Hematopoietic multipotent progenitor cell treated with erythropoietin and hydrocortisone succinate and interleukin-3 and kit ligand, for 15 days (in vitro differentiated cells): ENCODE results near the gene KCTD16.

ENCODE experiments used
- DNase-seq: peaks from one replicate; pipeline ENCODE4 v3.0.0-alpha.2; 2015; ENCODE audit warnings: low spot score

Gene KCTD16

DNA sequence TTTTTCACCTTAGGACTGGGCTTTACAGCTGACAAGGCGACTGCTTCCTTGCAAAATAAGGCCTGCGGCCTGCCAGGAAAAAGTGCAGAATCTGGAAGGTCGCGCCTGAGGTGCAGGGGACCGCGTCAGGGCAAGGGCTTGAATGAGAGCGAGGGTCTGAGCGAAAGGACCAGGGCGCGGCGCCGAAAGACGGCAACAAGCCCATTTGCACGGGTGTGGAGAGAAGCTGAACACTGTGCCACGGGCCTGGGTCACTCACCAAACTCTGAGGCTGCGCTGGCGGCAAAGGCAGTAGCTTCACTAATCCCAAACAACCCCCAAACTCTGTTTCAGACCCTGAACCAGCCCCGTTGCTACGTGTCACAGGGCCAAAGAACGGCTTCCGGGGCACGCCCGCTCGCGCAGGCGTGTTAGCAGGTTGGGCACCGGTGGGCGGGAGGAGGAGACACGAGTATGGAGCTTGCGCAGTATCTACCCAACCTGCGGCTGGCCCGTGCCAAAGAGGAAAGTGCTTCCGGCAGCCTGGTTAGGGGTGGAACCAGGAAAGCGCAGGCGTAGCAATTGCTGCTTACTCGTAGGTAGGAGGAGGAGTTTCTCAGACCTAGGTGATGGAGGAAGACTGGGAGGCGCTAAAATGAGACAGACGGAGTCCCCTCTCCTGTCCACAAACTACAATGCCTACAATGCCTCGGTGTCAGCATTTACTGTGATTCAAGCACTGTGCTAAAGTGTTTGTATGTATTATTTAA, at the start of gene KCTD16, which contains the start of gene YIPF5:
Gene KCTD16, plus strand, starts transcription at position 598 of the 749 bp plus-strand sequence.
Gene YIPF5, minus strand, starts transcription at position 384 of the 749 bp plus-strand sequence. CDS start 704 bp downstream, outside the sequence.
- DNase-seq = peak; percentile 95

GRCh38 chr5:144121577-144121976, 49.1 kb upstream of the KCTD16 start:
- no peak for DNase-seq

- no peak for DNase-seq
Observed at GRCh38 chr5:144122081-144122480, 48.6 kb upstream of the KCTD16 start.

DNA sequence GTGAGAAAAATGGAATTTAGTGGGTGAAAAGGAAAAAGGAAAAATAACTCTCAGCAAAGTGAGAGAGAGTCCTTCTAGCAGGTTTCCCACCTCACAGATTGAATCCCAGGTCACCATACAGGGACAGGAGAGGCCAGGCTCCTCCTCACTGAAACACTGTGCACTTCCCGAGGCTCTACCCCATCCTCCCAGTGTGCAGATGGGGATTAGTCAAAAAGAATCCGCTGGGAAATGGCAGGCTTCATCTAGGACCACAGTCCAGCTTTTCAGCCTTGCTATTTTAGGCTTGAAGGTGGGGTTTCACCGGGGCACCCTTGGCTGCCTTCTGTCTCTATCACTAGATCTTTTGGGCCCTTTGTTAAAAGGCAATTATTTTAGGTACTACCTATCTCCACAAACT, 48.0 kb upstream of the KCTD16 start:
- no peak for DNase-seq

- no peak for DNase-seq
Observed at GRCh38 chr5:144125163-144125726, 45.4 kb upstream of the KCTD16 start.

- DNase-seq = no peak
Observed at GRCh38 chr5:144126707-144127106, 44.0 kb upstream of the KCTD16 start.

DNA sequence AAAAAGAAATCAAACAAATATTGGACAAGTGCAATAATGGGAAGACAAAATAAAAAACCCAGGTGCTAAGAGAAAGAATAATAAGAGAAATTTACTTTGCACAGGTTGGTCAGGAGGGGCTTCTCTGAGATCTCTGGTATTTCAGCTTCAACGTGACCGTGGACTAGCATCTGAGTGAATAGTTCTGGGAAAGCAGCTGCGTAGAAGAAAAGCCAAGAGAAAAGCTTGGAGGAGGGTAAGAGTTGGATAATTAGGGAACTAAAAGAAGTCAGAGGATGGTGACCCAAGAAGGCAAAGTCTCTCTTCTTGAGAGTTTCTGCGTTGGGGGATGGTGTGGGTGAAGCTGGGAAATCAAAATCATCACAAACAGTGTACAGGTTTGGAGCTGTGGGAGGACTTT, 41.8 kb upstream of the KCTD16 start:
- DNase-seq = no peak

DNA sequence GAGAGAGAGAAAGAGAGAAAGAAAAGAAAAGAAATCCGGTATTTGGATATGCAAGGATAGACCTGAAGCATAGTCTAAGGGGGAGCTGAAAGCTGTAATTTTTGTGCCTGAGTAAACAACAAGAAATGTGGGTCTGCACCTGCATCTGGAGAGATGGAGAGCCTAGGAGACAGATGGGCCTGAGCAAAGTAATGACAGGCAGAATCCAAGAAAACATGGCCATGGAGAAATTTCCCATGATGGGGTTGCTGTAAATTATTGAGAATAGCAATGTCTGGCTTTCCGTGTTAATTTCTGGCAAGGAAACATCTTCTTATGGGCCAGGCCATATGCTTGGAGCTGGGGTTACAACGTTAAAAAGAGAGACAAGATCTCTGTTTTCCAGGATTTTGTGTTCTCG, 40.4 kb upstream of the KCTD16 start:
- no peak for DNase-seq

DNA sequence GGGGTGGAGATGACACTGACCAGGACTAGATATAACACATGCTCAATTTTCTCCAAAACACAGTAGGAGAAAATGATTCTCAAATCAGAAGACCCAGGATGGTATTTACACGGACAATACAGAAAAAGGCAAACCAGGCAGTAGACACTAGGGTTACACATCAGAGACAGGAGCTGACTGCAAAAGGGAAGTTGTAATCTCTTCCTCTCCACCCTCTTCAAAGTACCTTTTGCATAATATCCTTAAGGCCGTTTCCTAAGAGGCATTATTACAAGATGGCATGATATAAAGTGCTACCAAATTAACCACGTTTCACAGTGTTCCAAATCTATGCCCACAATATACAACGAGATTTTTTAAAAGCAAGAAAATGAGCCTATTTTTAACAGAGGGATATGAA, 39.4 kb upstream of the KCTD16 start:
- DNase-seq = no peak

- no peak for DNase-seq
Observed at GRCh38 chr5:144133050-144133633, 37.5 kb upstream of the KCTD16 start.

- no peak for DNase-seq
Observed at GRCh38 chr5:144134194-144134826, 36.4 kb upstream of the KCTD16 start.

- DNase-seq = no peak
Observed at GRCh38 chr5:144135113-144135762, 35.4 kb upstream of the KCTD16 start.

DNA sequence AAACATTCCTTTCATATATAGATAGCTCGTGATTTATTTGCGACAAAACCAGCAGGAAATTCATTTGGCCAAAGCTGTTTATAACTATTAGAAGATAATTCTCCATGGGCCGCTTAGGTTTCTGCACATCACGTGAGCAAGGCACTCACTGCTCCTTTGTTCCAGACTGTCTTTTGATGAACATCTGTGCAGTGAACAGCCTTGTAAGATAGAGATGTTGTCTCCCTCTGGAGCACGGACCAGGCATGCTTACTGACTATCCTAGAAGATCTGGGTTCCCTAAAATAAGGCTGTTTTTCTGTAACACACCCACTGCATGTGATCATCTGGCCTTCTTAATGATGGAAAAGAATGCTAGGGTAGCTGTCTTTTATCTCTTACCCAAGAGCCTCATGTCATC, 31.1 kb upstream of the KCTD16 start:
- DNase-seq = no peak

GRCh38 chr5:144141585-144141984, 29.1 kb upstream of the KCTD16 start:
- no peak for DNase-seq

- DNase-seq = no peak
Observed at GRCh38 chr5:144142139-144142823, 28.4 kb upstream of the KCTD16 start.

- no peak for DNase-seq
Observed at GRCh38 chr5:144142824-144143162, 27.9 kb upstream of the KCTD16 start.

GRCh38 chr5:144143625-144144024, 27.0 kb upstream of the KCTD16 start:
- DNase-seq = no peak

DNA sequence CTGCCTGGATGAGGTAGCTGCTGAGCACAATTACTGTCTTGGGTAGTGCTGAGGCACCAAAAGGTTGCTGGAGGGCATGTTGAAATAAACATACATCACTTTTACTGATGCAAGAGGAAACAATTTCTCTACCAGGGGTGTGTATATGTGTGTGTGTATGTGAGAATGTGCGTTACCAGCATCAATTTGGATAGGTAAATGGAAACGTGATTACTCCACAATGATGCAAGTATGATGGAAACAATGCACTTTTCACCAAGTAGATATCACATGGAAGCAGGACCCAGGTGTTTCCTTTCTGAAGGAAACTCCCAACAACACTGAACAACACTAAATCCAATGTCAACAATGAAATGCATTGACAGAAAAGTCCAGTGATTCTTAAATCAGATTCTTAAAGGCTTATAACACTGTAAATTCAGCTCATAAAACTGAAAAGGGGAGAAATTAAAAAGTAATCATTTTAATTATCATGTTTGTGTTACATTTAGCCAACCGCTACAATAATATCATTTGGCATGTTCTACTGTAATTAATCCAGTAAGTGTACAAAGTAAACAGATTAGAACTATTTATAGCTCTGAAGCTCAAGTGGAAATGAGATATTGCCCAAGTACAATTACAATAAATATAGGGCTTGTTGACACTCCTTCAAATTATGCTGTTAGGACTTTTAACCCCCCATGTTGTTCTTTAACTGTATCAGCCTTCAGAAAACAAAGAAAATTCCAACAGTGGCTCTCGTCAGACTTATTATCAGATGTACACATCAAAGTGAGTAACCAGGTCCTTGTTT, 25.5 kb upstream of the KCTD16 start:
- no peak for DNase-seq

GRCh38 chr5:144151026-144151425, 19.6 kb upstream of the KCTD16 start:
- DNase-seq = no peak

DNA sequence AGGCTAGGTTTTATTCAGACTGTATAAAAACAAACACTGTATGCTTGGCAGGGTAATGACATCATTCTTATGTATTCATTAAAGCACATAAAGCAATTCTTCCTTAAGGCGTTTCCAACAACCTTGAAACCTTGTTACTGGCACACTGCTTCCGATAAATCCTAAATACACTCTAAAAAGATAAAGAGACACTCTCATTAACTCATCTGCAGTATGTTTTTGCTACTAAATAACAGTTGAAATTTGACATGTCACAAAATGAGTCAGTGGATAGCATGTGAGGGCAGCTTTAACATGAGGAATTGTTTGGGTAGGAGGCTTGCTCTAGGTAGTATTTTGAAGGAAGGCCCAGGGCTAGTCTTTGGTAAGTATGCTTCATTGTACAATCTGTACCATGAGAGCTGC, 13.9 kb upstream of the KCTD16 start:
- DNase-seq = no peak

DNA sequence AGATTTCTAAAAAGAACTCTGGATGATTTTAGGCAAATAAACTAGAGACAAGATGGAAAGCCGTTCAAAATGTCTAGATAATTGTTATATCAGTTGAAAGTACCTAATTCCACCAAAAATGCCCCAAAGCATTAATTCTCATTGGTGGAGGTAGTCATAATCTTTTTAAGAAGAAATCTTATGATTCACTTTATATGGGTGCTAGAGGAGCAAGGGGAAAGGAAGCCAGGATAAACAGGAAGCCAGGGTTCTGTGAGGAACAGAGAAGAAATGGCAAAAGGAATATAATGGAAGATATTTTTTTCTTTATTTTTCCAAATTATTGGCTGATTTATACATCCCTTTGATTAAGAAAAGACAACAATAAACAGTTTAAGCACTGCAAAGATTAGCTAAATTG, 8.0 kb upstream of the KCTD16 start:
- DNase-seq = no peak
